HG03135 (cell line): ENCODE data around the gene SPATA6L.

Experiments used
- ATAC-seq: cut with Tn5 transposase; IDR thresholded peaks from one replicate; pipeline ENCODE4 v1.9.1; 2021; ENCODE audit warnings: mild to moderate bottlenecking, moderate library complexity; ENCODE audit not compliant: unreplicated experiment

The SPATA6L gene, protein sequence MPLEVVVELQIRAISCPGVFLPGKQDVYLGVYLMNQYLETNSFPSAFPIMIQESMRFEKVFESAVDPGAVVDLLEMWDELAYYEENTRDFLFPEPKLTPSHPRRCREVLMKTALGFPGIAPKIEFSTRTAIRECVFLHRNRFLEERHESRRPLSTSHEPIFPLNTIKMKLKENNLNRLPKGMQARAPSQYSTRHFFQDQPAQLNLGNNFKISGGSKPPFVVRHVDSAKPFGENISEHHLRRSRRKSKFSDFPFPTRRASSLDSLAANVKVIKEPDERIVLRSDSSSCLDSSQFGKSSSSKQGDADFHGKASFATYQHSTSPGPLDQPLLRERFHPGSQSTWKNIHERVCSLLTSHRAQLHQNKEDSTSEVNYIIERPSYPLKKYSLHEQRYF

GRCh38 chr9:4666042-4666699 is at the start of gene SPATA6L:
Gene SPATA6L (minus strand): TSS chr9:4666480. CDS start chr9:4666250, 230 bp downstream.
- no peak for ATAC-seq

DNA sequence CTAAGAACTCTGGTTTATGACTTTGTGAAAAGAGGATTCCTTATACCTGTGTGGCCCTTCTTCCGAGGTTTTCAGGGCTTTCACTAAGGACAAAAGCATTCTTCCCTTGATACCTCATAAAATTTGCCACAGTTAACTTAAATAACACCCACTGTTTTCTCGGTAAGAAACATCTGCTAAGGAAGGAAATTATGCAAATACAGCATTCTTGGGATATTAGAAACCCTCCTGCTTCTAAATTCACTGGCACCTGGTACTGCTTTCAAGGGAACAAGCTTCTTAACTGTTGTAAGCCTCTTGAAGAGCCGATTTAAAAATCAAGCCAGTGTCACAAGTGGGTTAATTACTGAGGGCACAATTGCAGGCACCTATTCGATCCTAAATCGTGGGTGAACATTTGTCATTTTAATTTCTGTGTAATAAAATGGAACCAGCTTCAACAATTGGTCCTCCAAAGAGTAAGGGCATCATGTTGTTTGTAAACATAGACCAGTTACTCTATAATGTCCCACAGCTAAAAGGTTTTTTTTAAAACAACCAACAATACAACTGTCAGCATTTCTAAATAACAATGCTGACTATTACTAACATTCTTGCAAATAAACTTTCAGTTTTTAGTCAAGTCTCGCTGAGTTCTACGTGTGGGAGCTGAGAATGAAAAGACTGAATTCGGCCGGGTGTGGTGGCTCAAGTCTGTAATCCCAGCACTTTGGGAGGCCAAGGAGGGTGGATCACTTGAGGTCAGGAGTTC is 48.2 kb upstream of the SPATA6L start:
- ATAC-seq: no peak

DNA sequence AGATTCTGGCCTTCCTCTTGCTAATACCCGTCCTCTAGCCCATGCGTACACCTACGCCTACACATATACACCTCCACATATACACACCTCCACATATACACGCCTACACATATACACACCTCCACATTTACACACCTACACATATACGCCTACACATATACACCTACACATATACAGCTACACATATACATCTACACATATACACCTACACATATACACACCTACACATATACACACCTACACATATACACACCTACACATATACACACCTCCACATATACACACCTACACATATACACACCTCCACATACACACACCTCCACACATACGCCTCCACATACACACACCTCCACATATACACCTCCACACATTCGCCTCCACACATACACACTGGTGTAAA is 47.6 kb upstream of the SPATA6L start:
- ATAC-seq: no peak

DNA sequence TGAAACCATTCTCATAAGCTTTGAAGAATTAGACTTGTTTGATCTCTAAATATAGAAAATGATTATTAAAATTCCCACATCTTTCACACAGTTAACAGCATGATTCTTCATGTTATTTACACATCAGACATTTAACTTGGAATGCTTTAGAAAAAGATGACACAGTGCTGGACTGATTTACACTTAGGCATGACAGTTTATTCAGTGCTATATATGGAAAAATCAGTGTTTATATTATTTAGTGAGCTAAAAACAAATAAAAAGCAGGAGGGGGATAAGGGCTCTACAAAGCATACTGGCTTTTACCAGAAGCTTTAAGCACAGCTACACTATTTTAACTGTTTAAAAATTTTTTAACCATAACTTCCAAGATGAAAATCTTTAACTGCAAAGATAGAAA is 43.1 kb upstream of the SPATA6L start:
- no peak for ATAC-seq

GRCh38 chr9:4706971-4707622 is 40.8 kb upstream of the SPATA6L start:
- ATAC-seq: no peak

- no peak for ATAC-seq
These were observed 39.7 kb upstream of the SPATA6L start for GRCh38 chr9:4706021-4706420.

DNA sequence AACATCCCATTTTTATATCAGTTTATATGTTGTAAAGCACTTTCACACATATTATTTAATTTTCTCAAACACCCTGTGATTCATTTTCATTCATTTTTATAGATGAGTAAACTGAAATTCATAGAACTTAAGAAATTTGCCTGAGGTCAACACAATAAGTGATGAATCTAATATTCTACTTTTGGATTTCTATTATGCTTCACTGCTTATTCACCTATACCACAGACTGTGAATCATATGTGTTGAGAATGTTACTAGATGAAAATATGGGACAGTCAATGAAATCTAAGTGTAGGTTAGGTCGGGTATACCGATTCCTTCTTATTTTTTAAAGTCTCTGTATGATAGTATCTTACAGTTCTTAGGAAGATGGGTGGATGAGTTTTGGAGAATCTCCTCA is 37.8 kb upstream of the SPATA6L start:
- ATAC-seq: no peak

DNA sequence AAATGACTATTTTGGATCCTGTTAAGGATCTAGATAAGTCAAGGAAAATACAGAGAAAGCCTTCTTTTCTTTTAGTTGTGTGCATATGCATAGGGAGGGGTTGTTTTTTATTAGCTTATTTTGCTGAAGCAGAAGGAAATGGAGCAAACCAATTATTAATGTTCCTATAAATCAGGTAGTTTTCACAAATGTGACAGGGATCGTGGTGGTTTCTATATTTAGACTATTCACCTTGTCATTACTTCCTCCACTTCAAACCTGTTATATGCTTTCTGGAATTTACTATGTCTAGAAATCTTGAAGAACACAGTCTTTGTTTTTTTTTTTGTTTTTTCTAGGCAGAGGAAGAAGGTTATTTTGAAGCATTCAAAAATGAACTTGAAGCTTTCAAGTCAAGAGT is 35.2 kb upstream of the SPATA6L start:
- ATAC-seq: no peak

GRCh38 chr9:4700932-4701331 is 34.7 kb upstream of the SPATA6L start:
- no peak for ATAC-seq

DNA sequence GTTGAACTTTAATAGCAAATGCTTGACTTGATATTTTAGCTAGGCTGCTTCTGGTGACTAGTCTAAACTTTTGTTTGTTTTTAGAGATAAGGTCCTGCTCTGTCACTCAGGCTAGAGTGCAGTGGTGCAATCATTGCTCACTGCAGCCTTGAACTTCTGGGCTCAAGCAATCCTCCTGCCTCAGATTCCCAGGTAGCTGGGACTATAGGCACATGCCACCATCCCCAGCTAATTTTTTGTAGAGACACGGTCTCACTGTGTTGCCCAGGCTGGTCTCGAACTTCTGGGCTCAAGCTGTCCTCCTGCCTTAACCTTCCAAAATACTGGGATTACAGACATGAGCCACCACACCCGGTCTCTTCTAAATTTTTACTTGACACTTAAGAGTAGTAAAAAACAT is 33.8 kb upstream of the SPATA6L start:
- no peak for ATAC-seq

DNA sequence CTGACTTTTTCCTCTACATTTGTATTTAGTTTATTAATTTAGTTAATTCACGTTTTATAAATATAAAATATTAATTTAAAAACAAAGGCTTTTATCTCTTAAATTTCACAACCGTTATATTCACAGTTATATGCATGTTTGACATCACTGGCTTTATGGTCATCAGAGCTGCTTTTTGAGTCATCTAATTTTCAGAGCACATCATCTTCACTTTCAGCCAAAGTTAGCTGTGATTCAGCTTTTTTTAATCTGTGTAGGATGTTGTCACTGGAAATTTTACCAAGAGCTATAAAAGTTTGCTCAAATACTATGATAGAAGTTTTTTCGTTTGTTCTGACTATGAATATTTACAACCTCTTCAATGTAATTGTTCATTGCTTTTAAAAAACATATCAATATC is 25.5 kb upstream of the SPATA6L start:
- ATAC-seq: no peak

GRCh38 chr9:4690144-4690543 is 23.9 kb upstream of the SPATA6L start:
- ATAC-seq: peak; percentile 56

- peak; percentile 69 for ATAC-seq
These were observed 23.4 kb upstream of the SPATA6L start for GRCh38 chr9:4689687-4690104.

GRCh38 chr9:4689021-4689420 is 22.7 kb upstream of the SPATA6L start:
- no peak for ATAC-seq

- no peak for ATAC-seq
These were observed 20.3 kb upstream of the SPATA6L start for GRCh38 chr9:4686584-4686983.

GRCh38 chr9:4686112-4686511 is 19.8 kb upstream of the SPATA6L start:
- no peak for ATAC-seq

- no peak for ATAC-seq
These were observed 18.5 kb upstream of the SPATA6L start for GRCh38 chr9:4684820-4685219.

GRCh38 chr9:4680750-4681149 is 14.5 kb upstream of the SPATA6L start:
- ATAC-seq: no peak

DNA sequence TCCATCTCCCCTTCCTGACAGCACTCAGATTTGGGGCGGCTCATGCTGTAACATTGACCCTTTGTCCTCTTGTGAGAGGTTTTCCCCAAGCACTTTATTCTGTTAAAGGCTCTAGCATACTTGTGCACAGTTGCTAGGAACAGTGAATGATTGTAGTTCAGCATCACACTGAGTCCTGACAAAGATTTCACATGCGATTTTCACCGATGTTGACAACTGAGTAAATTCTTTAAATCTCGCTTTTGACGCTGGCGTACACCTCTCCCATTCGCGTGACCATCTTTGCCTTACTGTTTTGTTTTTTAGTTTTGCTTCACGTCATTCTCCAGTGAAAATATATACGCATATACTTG is 13.9 kb upstream of the SPATA6L start:
- ATAC-seq: peak; percentile 2

DNA sequence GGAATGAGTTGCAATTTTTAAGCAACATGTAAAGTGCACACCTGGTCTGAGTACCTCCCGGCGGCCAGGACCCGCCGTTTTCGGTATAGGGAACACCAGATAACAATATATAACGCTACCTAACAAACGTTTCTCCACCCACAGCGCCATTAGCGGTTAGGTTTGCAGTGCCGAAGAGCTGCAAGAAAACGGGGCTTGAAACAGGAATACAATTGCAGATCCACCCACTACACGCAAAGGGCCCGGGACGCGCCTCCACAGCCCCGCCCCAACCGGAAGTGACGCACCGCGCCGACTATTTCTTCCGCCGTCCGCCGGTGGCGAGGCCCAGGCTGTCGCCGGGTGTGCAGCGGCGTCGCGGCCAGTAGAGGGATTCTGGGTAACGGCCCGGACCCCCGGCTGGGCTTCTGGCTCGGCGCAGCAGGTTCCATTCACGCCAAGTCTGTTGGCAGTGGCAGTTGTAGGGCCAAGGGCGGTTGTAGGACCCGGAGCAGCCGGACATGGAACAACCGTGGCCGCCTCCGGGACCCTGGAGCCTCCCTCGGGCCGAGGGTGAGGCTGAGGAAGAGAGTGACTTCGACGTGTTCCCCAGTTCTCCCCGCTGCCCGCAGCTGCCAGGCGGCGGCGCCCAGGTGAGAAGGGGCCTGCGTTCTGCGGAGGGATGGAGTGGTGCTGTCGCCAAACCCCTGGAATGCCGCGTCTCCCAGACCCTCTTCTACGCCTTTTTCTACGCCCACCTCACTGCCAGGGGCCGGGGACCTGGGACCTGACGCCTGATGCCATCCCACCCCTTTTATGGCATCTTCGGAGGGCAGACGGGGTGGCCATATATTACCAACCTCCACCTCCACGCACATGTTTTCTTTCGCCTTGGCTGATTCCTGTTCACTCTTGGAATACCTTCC is 13.2 kb upstream of the SPATA6L start, which contains the start of gene CDC37L1:
CDC37L1 (plus strand) TSS at position 302 of the 905 bp plus-strand sequence; CDS start at position 501, 199 bp downstream.
- ATAC-seq: peak; percentile 96
